22Rv1 (cell line): ENCODE measurements around the gene HSPA2.

Experiments
- CTCF ChIP-seq: fragments of 450-650 bp; IDR thresholded peaks from 2 replicates; pipeline ENCODE4 v1.5.1; 2017; ENCODE audit warnings: mild to moderate bottlenecking
- ZFX ChIP-seq: fragments of 450-650 bp; IDR thresholded peaks from 2 replicates; pipeline ENCODE4 v1.6.1; 2017; ENCODE audit warnings: antibody characterized with exemption, borderline replicate concordance

- TF ChIP-seq CTCF = peak; percentile 96
- TF ChIP-seq ZFX = no peak
Measured at GRCh38 chr14:64510825-64511671, 29.5 kb upstream of the HSPA2 start.
